DOHH2 (cell line): ENCODE measurements around the gene RBPMS2.

ENCODE experiments used
- H3F3A ChIP-seq: fragments of 200-600 bp; sonication (generic), shearing (Covaris generic); 2 replicates; pipeline ENCODE4 v1.6.0; 2016; ENCODE audit warnings: antibody characterized with exemption, mild to moderate bottlenecking; ENCODE audit not compliant: control insufficient read depth, insufficient read depth
- H3K27ac ChIP-seq: fragments of 200-600 bp; sonication (generic); 2 replicates; pipeline ENCODE4 v1.5.1; 2014; ENCODE audit warnings: low read depth, mild to moderate bottlenecking, low read length, moderate library complexity
- H3K27me3 ChIP-seq: fragments of 200-600 bp; sonication (generic); 2 replicates; pipeline ENCODE4 v1.6.1; 2014; ENCODE audit warnings: mild to moderate bottlenecking, low read length, mixed read lengths; ENCODE audit not compliant: control insufficient read depth
- H3K36me3 ChIP-seq: fragments of 200-600 bp; sonication (generic); 2 replicates; pipeline ENCODE4 v1.6.1; 2014; ENCODE audit warnings: mild to moderate bottlenecking, low read length, moderate library complexity, mixed read lengths; ENCODE audit not compliant: control insufficient read depth
- H3K4me1 ChIP-seq: fragments of 200-600 bp; sonication (generic); 2 replicates; pipeline ENCODE4 v1.6.1; 2014; ENCODE audit warnings: mild to moderate bottlenecking, low read length, mixed read lengths; ENCODE audit not compliant: control insufficient read depth
- H3K4me2 ChIP-seq: fragments of 200-600 bp; sonication (generic); 2 replicates; pipeline ENCODE4 v1.6.0; 2014; ENCODE audit warnings: mild to moderate bottlenecking, low read length, moderate library complexity
- H3K4me3 ChIP-seq: fragments of 200-600 bp; sonication (generic); 2 replicates; pipeline ENCODE4 v1.5.1; 2014; ENCODE audit warnings: mild to moderate bottlenecking, low read length, mixed read lengths
- H3K79me2 ChIP-seq: fragments of 200-600 bp; sonication (generic); 2 replicates; pipeline ENCODE4 v1.6.1; 2014; ENCODE audit warnings: mild to moderate bottlenecking, low read length, mixed read lengths; ENCODE audit not compliant: control insufficient read depth
- H3K9me2 ChIP-seq: fragments of 200-600 bp; sonication (generic); replicated peaks from 2 replicates; pipeline ENCODE4 v1.6.1; 2014; ENCODE audit warnings: mild to moderate bottlenecking, low read length, mixed read lengths; ENCODE audit not compliant: control insufficient read depth
- H3K9me3 ChIP-seq: fragments of 200-600 bp; sonication (generic); 2 replicates; pipeline ENCODE4 v1.6.1; 2014; ENCODE audit warnings: antibody characterized with exemption, low read length, mixed read lengths; ENCODE audit not compliant: control insufficient read depth, insufficient read depth
- H4K20me1 ChIP-seq: fragments of 200-600 bp; sonication (generic); 2 replicates; pipeline ENCODE4 v1.6.0; 2014; ENCODE audit warnings: low read depth, mild to moderate bottlenecking, antibody characterized with exemption, low read length, moderate library complexity; ENCODE audit not compliant: control insufficient read depth, insufficient read depth
- CTCF ChIP-seq: fragments of 200-600 bp; sonication (generic); IDR thresholded peaks from one replicate; pipeline ENCODE4 v1.5.1; 2014; ENCODE audit warnings: antibody characterized with exemption, mild to moderate bottlenecking, low read depth, low read length; ENCODE audit not compliant: poor library complexity, severe bottlenecking
- EZH2phosphoT487 ChIP-seq: fragments of 200-600 bp; sonication (generic); IDR thresholded peaks from 2 replicates; pipeline ENCODE4 v1.6.1; 2017; ENCODE audit warnings: borderline replicate concordance, mild to moderate bottlenecking, antibody characterized with exemption, low read length, moderate library complexity, mixed read lengths

The RBPMS2 gene

GRCh38 chr15:64738226-64739095, 36.9 kb downstream of the RBPMS2 start:
- Histone ChIP-seq H3K4me2 (no peak overlapping the region), H3K9me2 (no peaks in the 10 kb centered on the region), H3K4me3 (no peak overlapping the region), H3K79me2 (no peaks in the 10 kb centered on the region), H4K20me1 (no peaks in the 10 kb centered on the region), H3K27me3 (no peaks in the 10 kb centered on the region), H3K36me3 (no peaks in the 10 kb centered on the region), H3F3A (no peaks in the 10 kb centered on the region), H3K9me3 (no peaks in the 10 kb centered on the region), H3K27ac (no peak overlapping the region), H3K4me1 (no peaks in the 10 kb centered on the region)
- no peak for TF ChIP-seq EZH2phosphoT487
- TF ChIP-seq CTCF, result no peak

- Histone ChIP-seq H4K20me1 (no peaks in the 10 kb centered on the region), H3K79me2 (no peaks in the 10 kb centered on the region), H3K9me2 (no peaks in the 10 kb centered on the region), H3K4me1 (no peaks in the 10 kb centered on the region), H3K4me2 (no peak overlapping the region), H3K9me3 (no peaks in the 10 kb centered on the region), H3K27me3 (0 out of 2 replicates have a peak, but pooled peaks cover 5% of the 10 kb centered on the region), H3F3A (no peaks in the 10 kb centered on the region), H3K4me3 (no peak overlapping the region), H3K36me3 (no peaks in the 10 kb centered on the region), H3K27ac (no peak overlapping the region)
- TF ChIP-seq CTCF (no peak), EZH2phosphoT487 (no peak)
Observed at GRCh38 chr15:64732156-64732860, 43.1 kb downstream of the RBPMS2 start.

GRCh38 chr15:64731805-64732151, 43.6 kb downstream of the RBPMS2 start:
- Histone ChIP-seq H3K4me2 (no peak overlapping the region), H3K27me3 (0 out of 2 replicates have a peak, but pooled peaks cover 5% of the 10 kb centered on the region), H3K36me3 (no peaks in the 10 kb centered on the region), H3K27ac (no peak overlapping the region), H3K79me2 (no peaks in the 10 kb centered on the region), H3K9me3 (no peaks in the 10 kb centered on the region), H3K4me3 (no peak overlapping the region), H3K4me1 (no peaks in the 10 kb centered on the region), H3F3A (no peaks in the 10 kb centered on the region), H4K20me1 (no peaks in the 10 kb centered on the region), H3K9me2 (no peaks in the 10 kb centered on the region)
- no peak for TF ChIP-seq EZH2phosphoT487
- no peak for TF ChIP-seq CTCF
